ENCODE measurements around the gene GOLGA8F.
"Not testable (repeated sequence)": the region's sequence is repeated elsewhere in the genome, so short reads cannot be mapped to it uniquely, and the experiment has no call there.

GRCh38 chr15:28420470-28420869 is 42.0 kb downstream of the GOLGA8F start:
- TF ChIP-seq CTCF, POLR2A (IDR thresholded peaks at IDR 0.05): not testable (repeated sequence)
